Spleen (tissue), 11 donors: ENCODE results near the gene FLACC1. TPM values are rescaled to one million over a fixed set of nuclear protein-coding genes. Genes with fewer than 3 reads are reported as not detected.
"Not testable (repeated sequence)": the region's sequence is repeated elsewhere in the genome, so short reads cannot be mapped to it uniquely, and the experiment has no call there.

Experiments
- DNase-seq: peaks from one replicate; pipeline ENCODE4 v3.0.0-alpha.2; 2020
- H3K27ac ChIP-seq, 8 donors: fragments of 200-600 bp; sonication (generic) in 7 of 8; 1 replicate in 4 of 8; 2 replicates in 4 of 8; pipeline versions ENCODE4 v1.5.0 to v1.8.0; 2016 to 2021; ENCODE audit warnings: inconsistent platforms in 4 of 8, mild to moderate bottlenecking in 4 of 8, moderate library complexity in 1 of 8
- H3K27me3 ChIP-seq, 7 donors: fragments of 200-600 bp; sonication (generic) in 6 of 7; replicated peaks in 1 of 7; 1 replicate in 4 of 7; 2 replicates in 3 of 7; pipeline versions ENCODE4 v1.5.0 to v1.8.0; 2016 to 2021; ENCODE audit warnings: inconsistent platforms in 3 of 7, mild to moderate bottlenecking in 1 of 7
- H3K36me3 ChIP-seq, 6 donors: fragments of 200-600 bp; sonication (generic) in 5 of 6; 1 replicate in 4 of 6; 2 replicates in 2 of 6; pipeline versions ENCODE4 v1.5.0 to v1.8.0; 2016 to 2021; ENCODE audit warnings: inconsistent platforms in 2 of 6
- H3K4me1 ChIP-seq, 6 donors: fragments of 200-600 bp; sonication (generic) in 5 of 6; 1 replicate in 3 of 6; 2 replicates in 3 of 6; pipeline versions ENCODE4 v1.5.0 to v1.8.0; 2016 to 2021; ENCODE audit warnings: inconsistent platforms in 3 of 6
- H3K4me3 ChIP-seq, 8 donors: fragments of 200-600 bp; sonication (generic) in 7 of 8; 1 replicate in 4 of 8; 2 replicates in 4 of 8; pipeline versions ENCODE4 v1.5.0 to v1.8.0; 2016 to 2021; ENCODE audit warnings: inconsistent platforms in 4 of 8, mild to moderate bottlenecking in 4 of 8, moderate library complexity in 2 of 8
- H3K9me3 ChIP-seq, 8 donors: fragments of 200-600 bp; sonication (generic) in 7 of 8; 1 replicate in 4 of 8; 2 replicates in 4 of 8; pipeline versions ENCODE4 v1.5.0 to v1.8.0; 2016 to 2021; ENCODE audit warnings: inconsistent platforms in 4 of 8
- POLR2A ChIP-seq, 3 donors: fragments of 450-650 bp; IDR thresholded peaks; one replicate each; pipeline ENCODE4 v1.5.1; 2017; ENCODE audit warnings: antibody characterized with exemption in 3 of 3, mild to moderate bottlenecking in 1 of 3
- POLR2AphosphoS5 ChIP-seq, 3 donors: sonication (generic); formaldehyde crosslinking; IDR thresholded peaks; one replicate each; pipeline ENCODE4 v1.5.1; 2017; ENCODE audit warnings: antibody characterized with exemption in 3 of 3
- WGBS, 5 donors: extraction: QIAGEN DNeasy Blood & Tissue Kit in 3 of 5; methylation state at CpG; one replicate each; pipeline versions ENCODE4 v1.1.5 to v1.1.7; 2013 to 2018; 5-methylcytosine and 5-hydroxymethylcytosine counted together
- intact Hi-C: fragments of 100-400 bp; cut with DNase I; formaldehyde crosslinking; loops from one replicate; pipeline ENCODE4 v1.15.0; 2023; ENCODE audit warnings: low total_unique reads
- polyA plus RNA-seq, 3 donors: library from polyadenylated mRNA; stranded (reverse); fragments of 200-250 nt; gene quantifications; one replicate each; pipeline ENCODE4 v1.2.1, GENCODE V29; 2013
- total RNA-seq, 7 donors: library from RNA; depleted of rRNA in 3 of 7; stranded (reverse); fragments of >200 nt in 3 of 7; fragmentation: NEBNext Ultra II Directional in 4 of 7; extraction: Animal tissue kit (Norgen Biotek cat#: 25700) in 4 of 7; gene quantifications; one replicate each; pipeline versions ENCODE4 v1.1.0 to v1.2.1, GENCODE V29; 2016 to 2021
- TF ChIP-seq, protein P1 (sequence below), 11 experiments: fragments of 200-600 bp in 7 of 11; fragments of 450-650 bp in 4 of 11; sonication (generic) in 4 of 11; IDR thresholded peaks in 8 of 11; conservative IDR thresholded peaks in 3 of 11; 1 replicate in 7 of 11; 2 replicates in 4 of 11; pipeline versions ENCODE4 v1.4.0 to v1.8.0; 2016 to 2021; ENCODE audit warnings: antibody characterized with exemption in 11 of 11, inconsistent platforms in 4 of 11, mild to moderate bottlenecking in 1 of 11
- donor health status: healthy with polysubstance abuse.
- donor health status: DM: no; HTN: no; CAD: no; lungs with moderate emphysema.
- donor health status: DM: no; HTN: no; CAD: no.
- donor health status: Bipolar disorder and iron deficiency.
- donor health status: healthy.
- donor health status: DM: no; HTN: no; CAD: no.
- donor health status: DM: yes; HTN: yes; CAD: no.

The FLACC1 gene
- total and polyA plus RNA-seq, 10 donors, result 0.30 to 5.7 (median 3.1) TPM

- no peaks in the 10 kb centered on the region for H3K9me3 ChIP-seq
- no peak overlapping the region for H3K4me3 ChIP-seq
- no peak for DNase-seq
- intact Hi-C loops, result loop anchor here (5.0 kb wide), 1 partner anchor 120 kb away; no protein-coding TSS in a partner anchor
- TF ChIP-seq POLR2A (IDR thresholded peaks at IDR 0.05), result no peak
- TF ChIP-seq, protein P1, sequence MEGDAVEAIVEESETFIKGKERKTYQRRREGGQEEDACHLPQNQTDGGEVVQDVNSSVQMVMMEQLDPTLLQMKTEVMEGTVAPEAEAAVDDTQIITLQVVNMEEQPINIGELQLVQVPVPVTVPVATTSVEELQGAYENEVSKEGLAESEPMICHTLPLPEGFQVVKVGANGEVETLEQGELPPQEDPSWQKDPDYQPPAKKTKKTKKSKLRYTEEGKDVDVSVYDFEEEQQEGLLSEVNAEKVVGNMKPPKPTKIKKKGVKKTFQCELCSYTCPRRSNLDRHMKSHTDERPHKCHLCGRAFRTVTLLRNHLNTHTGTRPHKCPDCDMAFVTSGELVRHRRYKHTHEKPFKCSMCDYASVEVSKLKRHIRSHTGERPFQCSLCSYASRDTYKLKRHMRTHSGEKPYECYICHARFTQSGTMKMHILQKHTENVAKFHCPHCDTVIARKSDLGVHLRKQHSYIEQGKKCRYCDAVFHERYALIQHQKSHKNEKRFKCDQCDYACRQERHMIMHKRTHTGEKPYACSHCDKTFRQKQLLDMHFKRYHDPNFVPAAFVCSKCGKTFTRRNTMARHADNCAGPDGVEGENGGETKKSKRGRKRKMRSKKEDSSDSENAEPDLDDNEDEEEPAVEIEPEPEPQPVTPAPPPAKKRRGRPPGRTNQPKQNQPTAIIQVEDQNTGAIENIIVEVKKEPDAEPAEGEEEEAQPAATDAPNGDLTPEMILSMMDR (IDR thresholded peaks at IDR 0.05 in 8 of 11, conservative IDR thresholded peaks at IDR 0.05 in 3 of 11), result no peak
- no peak for TF ChIP-seq POLR2AphosphoS5 (IDR thresholded peaks at IDR 0.05)
- peaks cover 0 to 27% (median 0%) of the 10 kb centered on the region in 6 donors for H3K36me3 ChIP-seq
- no peaks in the 10 kb centered on the region for H3K27me3 ChIP-seq
- H3K4me1 ChIP-seq, result peaks cover 4 to 95% (median 51%) of the 10 kb centered on the region in 6 donors
- peak overlapping the region in 4 of 8 donors; percentile 22 to 49 (median 30) for H3K27ac ChIP-seq
Observed at GRCh38 chr2:201242571-201243277, 114.4 kb downstream of the FLACC1 start.

DNA sequence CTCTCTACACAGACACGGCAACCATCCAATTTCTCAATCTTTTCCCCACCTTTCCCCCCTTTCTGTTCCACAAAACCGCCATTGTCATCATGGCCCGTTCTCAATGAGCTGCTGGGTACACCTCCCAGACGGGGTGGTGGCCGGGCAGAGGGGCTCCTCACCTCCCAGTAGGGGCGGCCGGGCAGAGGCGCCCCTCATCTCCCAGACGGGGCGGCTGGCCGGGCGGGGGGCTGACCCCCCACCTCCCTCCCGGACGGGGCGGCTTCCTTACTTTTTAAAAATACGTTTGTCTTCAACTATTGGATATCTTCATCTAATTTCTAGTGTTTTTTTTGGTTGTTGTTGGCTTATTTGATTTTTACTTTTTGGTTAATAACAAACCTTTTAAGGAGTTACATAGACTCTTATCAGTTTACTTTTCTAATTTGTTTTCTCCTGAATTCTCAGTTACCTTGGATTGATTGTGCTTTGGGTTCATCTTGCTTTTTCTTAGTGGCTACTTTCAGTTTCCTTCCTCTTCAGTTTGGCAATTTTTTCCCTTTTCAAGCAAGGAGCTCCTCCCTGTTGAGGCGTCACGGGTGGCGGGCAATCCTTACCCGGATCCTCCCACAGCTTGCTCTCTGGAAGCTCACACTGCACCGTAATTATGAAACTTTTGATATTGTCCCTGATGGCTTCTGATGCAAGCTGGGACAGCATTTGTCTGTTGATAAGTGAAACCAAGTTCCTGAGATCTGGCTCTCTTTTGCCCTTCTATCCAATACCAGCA is 117.8 kb downstream of the FLACC1 start:
- peak in 1 of 3 donors; percentile 72 for TF ChIP-seq POLR2AphosphoS5 (IDR thresholded peaks at IDR 0.05)
- 70 to 87% (median 82%) methylated on average over 21 of the region's 21 CpGs for WGBS, 5 donors
- Histone ChIP-seq H3K27ac (peak overlapping the region; percentile 58 to 86 (median 78)), H3K4me3 (peak overlapping the region in 1 of 8 donors; percentile 9), H3K36me3 (peaks cover 0 to 30% (median 0%) of the 10 kb centered on the region in 6 donors), H3K4me1 (peaks cover 24 to 97% (median 71%) of the 10 kb centered on the region in 6 donors)
- H3K9me3 ChIP-seq, H3K27me3 ChIP-seq, intact Hi-C loops: not testable (repeated sequence)
- DNase-seq, result peak; percentile 87

Other genes starting within 250 kb of the FLACC1 start
- gene CFLAR, start 241.2 kb downstream of the FLACC1 start, total RNA-seq, result 100 to 1,000 TPM; 313 to 511 (median 379) TPM
- 100 to 1,000 TPM in 1 of 3 donors, 10 to 100 TPM in 2; 64.0 to 101 (median 68.4) TPM for gene CFLAR, start 241.2 kb downstream of the FLACC1 start, polyA plus RNA-seq
- 10 to 100 TPM; 42.5 to 75.6 (median 55.3) TPM for gene CASP10, start 174.2 kb downstream of the FLACC1 start, total RNA-seq
- 10 to 100 TPM in 2 of 3 donors, 1 to 10 TPM in 1; 5.6 to 13.3 (median 10.2) TPM for gene CASP10, start 174.2 kb downstream of the FLACC1 start, polyA plus RNA-seq
- 100 to 1,000 TPM in 1 of 7 donors, 10 to 100 TPM in 6; 67.1 to 100 (median 91.8) TPM for gene CASP8, start 96.8 kb downstream of the FLACC1 start, total RNA-seq
- 10 to 100 TPM; 20.3 to 41.9 (median 29.3) TPM for gene CASP8, start 96.8 kb downstream of the FLACC1 start, polyA plus RNA-seq
- 10 to 100 TPM; 36.0 to 63.0 (median 44.5) TPM for gene TRAK2, start 94.1 kb upstream of the FLACC1 start, total RNA-seq
- 10 to 100 TPM in 1 of 3 donors, 1 to 10 TPM in 2; 7.1 to 11.8 (median 9.6) TPM for gene TRAK2, start 94.1 kb upstream of the FLACC1 start, polyA plus RNA-seq
- 10 to 100 TPM; 13.4 to 45.3 (median 26.6) TPM for gene STRADB, start 94.4 kb upstream of the FLACC1 start, total RNA-seq
- 10 to 100 TPM; 14.3 to 21.0 (median 19.6) TPM for gene STRADB, start 94.4 kb upstream of the FLACC1 start, polyA plus RNA-seq